ENCODE results near the gene APP.
"Not testable (repeated sequence)": the region's sequence is repeated elsewhere in the genome, so short reads cannot be mapped to it uniquely, and the experiment has no call there.

APP gene

GRCh38 chr21:26162081-26162480 lies 8.5 kb downstream of the APP start:
- no peak for DNase-seq

DNA sequence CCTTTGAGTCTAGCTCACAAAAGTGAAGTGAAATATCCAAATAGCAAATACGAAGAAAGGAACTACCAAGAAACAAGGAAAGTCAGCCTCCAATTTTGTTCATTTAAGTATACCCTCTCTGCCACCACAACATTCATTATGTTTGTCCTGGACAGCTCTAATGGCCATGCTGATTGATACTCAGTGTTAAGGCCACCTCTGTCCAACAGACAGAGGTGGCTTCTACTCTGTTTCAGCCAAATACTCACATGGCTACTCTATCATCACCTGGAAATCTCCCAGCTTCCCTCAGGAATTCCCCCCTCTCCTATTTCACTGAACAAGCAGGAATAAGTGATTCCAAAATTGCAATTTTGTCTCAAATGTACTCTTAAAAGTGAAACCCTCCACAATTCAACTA lies 10.7 kb downstream of the APP start:
- no peak for DNase-seq

DNA sequence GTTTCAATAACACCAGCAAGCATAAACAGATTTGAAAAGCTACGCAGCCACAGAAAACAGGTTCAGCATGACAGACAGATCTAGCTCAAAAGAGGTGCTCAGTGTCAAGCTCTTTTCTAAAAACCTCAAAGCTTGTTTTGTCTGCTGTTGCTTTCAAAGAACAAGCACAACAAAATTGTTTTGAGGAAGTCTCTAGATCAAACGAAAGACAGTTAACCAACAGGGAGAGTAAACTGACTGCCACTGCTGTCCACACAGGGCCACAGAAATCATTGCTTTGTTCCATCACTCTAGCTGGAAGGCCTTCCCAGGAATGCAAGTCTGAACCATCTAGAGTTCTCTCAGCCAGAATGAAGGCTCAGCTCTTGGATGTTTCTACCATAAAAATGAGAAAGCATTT lies 12.8 kb downstream of the APP start:
- no peak for DNase-seq

DNA sequence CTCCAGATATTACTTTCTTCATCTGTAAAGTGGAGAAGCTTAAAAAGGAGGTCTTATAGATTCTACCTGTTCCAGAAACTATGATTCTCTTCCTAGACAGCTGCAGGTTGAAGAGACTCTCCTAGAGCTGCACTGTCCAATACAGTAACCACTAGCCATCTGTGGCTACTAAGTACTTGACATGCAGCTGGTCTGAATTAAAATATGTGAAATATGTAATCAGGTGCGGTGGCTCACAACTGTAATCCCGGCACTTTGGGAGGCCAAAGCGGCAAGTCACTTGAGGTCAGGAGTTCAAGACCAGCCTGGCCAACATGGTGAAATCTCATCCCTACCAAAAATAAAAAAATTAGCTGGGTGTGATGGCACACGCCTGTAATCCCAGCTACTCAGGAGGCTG lies 15.8 kb downstream of the APP start:
- no peak for DNase-seq

GRCh38 chr21:26153758-26154157 lies 16.8 kb downstream of the APP start:
- DNase-seq, result no peak

GRCh38 chr21:26148840-26149354 lies 21.7 kb downstream of the APP start:
- no peak for DNase-seq

DNA sequence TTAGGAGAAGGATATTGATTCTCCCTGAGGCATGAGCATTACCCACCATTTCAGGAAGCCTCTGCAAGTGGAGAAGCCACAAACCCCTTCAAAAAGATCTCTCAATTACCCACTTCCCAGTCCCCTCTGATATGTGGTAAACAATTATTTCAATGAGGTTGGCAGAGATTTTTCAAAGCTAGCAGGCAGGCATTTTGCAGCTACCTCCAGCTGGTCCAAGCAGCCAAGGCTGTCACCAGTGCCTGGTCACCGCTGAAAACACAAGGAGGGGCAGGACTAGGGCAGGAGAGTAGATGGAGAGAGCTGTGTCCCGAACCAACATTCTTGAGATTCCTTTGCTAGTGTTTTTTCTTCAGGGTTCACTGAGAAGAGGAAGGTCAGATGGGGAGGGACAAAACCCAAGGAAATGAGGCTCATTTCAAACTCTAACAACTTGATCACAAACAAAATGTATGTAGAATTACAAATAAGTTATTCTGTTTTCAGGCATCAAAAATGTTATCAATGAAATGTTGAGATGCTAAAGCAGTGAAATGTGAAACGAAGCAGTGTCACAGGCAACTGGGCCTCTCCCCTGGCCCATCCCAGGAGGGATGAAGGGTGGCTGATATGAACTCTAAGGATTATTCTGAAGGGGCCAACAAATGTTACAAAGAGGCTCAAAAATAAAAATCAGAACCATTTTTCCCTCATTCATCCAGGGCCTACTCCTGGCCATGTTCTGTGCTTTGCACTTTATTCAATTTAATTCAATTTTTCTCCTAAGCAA lies 22.3 kb downstream of the APP start:
- no peak for DNase-seq

GRCh38 chr21:26147535-26147934 lies 23.0 kb downstream of the APP start:
- DNase-seq, result no peak

DNA sequence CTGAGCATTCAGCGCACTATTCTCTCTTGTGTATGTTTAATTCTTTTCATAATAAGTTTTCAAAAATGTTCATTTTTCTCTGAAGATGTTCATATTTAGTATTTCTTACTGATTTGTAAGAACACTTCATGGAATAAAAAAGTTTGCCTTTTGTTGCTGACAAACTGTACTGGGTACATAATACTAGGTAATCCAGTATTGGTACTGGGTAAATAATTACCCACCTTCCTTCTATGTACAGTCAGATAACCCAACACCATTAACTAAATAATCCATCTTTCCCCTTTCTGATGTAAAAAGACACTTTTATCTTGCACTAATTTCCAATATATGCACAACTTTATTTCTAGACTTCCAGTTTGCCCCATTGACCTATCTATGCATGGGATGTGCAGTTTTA lies 23.9 kb downstream of the APP start:
- DNase-seq, result no peak

DNA sequence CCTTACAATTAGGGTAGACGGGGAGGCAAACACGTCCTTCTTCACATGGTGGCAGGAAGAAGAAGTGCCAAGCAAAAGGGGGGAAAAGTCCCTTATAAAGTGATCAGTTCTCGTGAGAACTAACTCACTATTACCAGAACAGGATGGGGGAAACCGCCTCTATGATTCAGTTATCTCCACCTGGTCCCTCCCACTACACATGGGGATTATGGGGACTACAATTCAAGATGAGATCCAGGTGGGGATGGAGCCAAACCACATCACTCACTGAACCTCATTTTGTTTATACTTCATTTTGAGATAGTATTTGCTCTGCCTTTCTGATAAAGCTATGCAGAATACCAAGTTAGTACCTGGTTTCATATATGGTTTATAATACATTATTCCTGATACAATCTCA lies 26.5 kb downstream of the APP start:
- no peak for DNase-seq

GRCh38 chr21:26142363-26142762 lies 28.2 kb downstream of the APP start:
- no peak for DNase-seq

DNA sequence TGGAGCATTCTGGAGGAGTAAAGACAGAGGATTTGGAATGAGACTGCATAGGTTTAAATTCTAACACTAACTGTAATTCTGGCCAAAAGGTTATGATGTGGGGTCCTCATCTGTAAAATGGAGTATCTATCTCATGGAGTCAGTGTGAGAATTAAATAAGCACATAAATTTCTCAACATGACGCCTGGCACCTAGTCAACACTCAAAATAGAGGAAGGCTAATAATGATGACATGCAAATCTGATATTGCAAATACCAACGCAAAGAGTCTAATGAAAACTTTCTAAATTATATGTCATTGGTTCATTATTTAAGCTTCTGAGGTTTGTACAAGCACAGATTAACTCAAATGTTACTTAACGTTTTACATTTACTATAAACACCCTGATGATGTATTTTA lies 29.6 kb downstream of the APP start:
- DNase-seq, result no peak

DNA sequence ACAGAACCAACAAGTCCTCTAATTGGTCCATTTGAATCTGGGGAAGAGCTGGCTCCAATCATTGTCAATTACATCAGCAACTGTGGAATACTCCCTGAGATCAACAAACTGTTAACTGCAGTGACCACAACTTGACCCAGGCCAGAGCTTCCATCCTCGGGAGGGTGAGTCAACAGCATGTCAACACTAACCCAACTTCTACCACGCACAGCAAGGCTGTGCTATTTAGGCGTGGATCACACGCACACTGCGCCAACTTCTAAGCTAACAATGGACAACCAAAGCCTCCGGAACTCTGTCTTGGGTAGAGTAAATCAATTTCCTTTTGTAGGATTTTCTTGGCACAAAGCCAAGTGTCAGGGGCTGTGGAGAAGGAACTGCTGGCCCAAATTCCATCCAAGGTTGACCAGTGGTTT lies 30.4 kb downstream of the APP start:
- DNase-seq, result no peak

DNA sequence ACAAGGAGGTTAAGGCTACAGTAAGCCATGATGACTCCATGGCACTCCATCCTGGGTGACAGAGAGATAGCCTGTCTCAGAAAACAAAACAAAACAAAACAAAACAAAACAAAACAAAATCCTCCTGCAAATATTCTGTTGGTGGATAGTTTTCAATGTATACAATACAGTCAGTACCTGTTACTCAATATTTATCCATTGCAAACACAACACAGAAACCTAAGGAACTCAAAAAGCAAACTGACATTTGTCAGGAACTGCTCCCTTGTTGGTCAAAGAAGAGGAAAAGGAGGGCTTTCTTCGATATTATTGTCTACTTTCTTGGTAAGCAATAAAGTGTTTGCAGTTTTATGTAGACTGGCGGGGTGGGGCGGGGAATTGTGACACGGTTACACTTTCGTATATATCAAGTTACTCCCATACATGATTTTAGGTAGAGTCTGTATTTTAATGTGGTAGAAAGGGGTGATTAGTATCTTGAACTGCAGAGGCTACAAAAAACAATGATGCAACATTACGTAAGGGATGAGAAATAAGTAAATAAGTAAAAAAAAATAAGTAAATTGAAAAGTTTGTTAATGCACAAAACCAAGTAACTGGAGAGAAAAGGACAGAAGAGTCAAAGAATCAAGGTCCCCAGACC lies 31.8 kb downstream of the APP start:
- no peak for DNase-seq

GRCh38 chr21:26137379-26138060 lies 33.0 kb downstream of the APP start:
- no peak for DNase-seq

DNA sequence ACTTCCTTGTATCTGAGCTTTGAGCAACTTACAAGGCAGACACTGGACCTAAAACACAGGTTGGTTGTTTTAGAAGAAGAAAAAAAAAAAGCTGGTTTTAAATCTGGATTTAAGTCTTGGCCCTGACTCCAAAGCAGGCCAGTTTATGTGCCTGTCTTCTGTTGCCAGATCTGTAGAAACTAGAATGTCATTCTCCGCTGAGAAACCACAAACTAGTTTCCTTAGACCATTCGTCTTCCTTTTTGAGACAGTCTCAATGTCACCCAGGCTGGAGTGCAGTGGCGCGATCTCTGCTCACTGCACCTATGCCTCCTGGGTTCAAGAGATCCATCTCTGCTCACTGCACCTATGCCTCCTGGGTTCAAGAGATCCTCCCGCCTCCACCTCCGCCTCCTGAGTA lies 33.9 kb downstream of the APP start:
- DNase-seq, result peak; percentile 47

- no peak for DNase-seq
Measured at GRCh38 chr21:26135520-26135919, 35.0 kb downstream of the APP start.

- no peak for DNase-seq
Measured at GRCh38 chr21:26131554-26131953, 39.0 kb downstream of the APP start.

DNA sequence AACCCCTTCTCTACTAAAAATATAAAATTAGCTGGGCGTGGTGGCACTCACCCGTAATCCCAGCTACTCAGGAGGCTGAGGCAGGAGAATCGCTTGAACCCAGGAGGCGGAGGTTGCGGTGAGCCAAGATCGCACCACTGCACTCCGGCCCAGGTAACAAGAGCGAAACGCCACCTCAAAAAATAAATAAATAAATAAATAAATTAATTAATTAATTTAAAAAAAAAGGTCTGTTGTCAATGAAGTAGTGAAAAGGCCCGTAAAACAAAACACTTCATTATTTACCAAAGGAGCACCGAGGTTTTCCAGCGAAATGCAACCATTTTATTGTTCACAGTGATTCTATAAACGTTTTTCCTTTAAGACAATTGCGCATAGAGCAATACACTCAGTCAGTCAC lies 39.5 kb downstream of the APP start:
- DNase-seq, result not testable (repeated sequence)

DNA sequence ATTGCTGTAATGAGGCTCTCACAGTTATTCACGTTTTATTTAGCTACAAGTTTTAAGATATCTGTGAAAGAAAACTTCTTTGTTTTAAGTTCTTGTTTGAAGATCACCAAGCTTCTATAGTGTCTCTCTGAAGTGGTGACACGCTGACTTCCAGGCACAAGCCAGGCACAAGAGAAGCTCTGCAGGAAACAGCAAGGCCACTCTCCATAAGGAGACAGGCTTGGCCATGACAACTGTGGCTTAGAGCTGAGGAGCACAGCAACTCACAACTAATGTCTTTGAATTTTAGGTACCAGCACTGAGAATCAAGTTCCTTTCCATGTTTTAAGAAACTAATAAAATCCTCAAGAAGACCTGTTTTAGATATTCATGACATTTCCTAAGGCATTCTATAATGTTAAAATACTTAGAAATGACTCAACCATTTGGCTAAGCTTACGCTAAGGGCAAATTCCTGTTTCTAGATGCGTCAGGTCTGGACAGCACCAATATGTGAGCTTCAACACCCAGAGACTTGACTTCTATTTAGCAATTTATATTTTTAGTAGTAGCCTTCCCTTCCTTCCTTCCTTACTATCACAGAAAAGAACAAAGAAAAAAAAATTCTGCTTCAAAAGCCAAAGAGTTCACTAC lies 40.2 kb downstream of the APP start:
- DNase-seq, result no peak

DNA sequence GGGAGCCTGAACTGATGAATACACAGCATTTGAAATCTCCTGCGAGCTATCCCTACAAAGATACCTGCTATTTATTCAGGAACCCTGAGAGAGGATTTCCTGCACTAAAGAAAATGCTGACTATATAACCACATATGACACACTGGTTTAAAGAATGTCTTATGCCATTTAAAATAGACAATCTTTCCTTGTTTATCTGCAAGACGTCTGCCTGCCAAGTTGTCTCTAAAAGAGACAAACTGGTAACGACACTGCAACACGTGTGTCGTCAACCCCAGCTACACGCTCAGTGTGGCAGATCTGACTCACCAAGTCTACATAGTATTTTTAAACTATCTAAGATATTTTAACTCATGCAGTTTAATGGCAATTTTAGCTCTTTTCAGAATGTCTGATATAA lies 42.7 kb downstream of the APP start:
- DNase-seq, result no peak

GRCh38 chr21:26127073-26127814 lies 43.3 kb downstream of the APP start:
- no peak for DNase-seq

GRCh38 chr21:26126168-26126553 lies 44.4 kb downstream of the APP start:
- no peak for DNase-seq

Data from RPMI8226 (cell line).